SK-N-SH (cell line): Measurements from ENCODE around the gene AP4E1.

Experiments used
- CTCF ChIP-seq: fragments of 200-600 bp; sonication (generic); IDR thresholded peaks from 2 replicates; pipeline ENCODE4 v1.6.1; 2017; ENCODE audit warnings: antibody characterized with exemption, mild to moderate bottlenecking, moderate library complexity
- ELF1 ChIP-seq: IDR thresholded peaks from 2 replicates; pipeline ENCODE4 v1.4.0; 2012
- IRF3 ChIP-seq: fragments of 150-350 bp; IDR thresholded peaks from 2 replicates; pipeline ENCODE4 v1.6.1; 2016; ENCODE audit warnings: mild to moderate bottlenecking, low read depth, low read length
- JUND ChIP-seq: IDR thresholded peaks from 2 replicates; pipeline ENCODE4 v1.4.0; 2012
- MAX ChIP-seq: IDR thresholded peaks from 2 replicates; pipeline ENCODE4 v1.4.0; 2012; ENCODE audit warnings: low read depth
- NRF1 ChIP-seq: IDR thresholded peaks from 2 replicates; pipeline ENCODE4 v1.6.1; 2012; ENCODE audit warnings: low read depth, mild to moderate bottlenecking, low read length
- POLR2AphosphoS5 ChIP-seq: IDR thresholded peaks from 2 replicates; pipeline ENCODE4 v1.6.1; 2012; ENCODE audit warnings: low read depth, low read length
- RFX5 ChIP-seq: IDR thresholded peaks from 2 replicates; pipeline ENCODE4 v1.6.1; 2012; ENCODE audit warnings: mild to moderate bottlenecking, improper control_type of control experiment, low read length
- TAF1 ChIP-seq: IDR thresholded peaks from 2 replicates; pipeline ENCODE4 v1.6.1; 2012; ENCODE audit warnings: low read depth, mild to moderate bottlenecking, low read length, moderate library complexity, borderline replicate concordance
- TCF12 ChIP-seq: IDR thresholded peaks from 2 replicates; pipeline ENCODE4 v1.4.0; 2012
- ZBTB33 ChIP-seq: IDR thresholded peaks from 2 replicates; pipeline ENCODE4 v1.4.0; 2012; ENCODE audit warnings: low read depth, borderline replicate concordance

GRCh38 chr15:50893976-50894375, 14.5 kb upstream of the AP4E1 start:
- TF ChIP-seq POLR2AphosphoS5 = no peak
- TF ChIP-seq TAF1 = no peak
- no peak for TF ChIP-seq ZBTB33
- TF ChIP-seq JUND = no peak
- no peak for TF ChIP-seq NRF1
- no peak for TF ChIP-seq CTCF
- no peak for TF ChIP-seq RFX5
- TF ChIP-seq ELF1 = no peak
- no peak for TF ChIP-seq TCF12
- no peak for TF ChIP-seq IRF3
- no peak for TF ChIP-seq MAX
